CD4-positive, alpha-beta T cell treated with Interferon alpha-2 for 1 hour (primary cell): ENCODE data around the gene PRDM16.

ENCODE experiments used
- DNase-seq, 2 donors: peaks; one replicate each; pipeline ENCODE4 v3.0.0-alpha.2; 2020 to 2022

Gene PRDM16

DNA sequence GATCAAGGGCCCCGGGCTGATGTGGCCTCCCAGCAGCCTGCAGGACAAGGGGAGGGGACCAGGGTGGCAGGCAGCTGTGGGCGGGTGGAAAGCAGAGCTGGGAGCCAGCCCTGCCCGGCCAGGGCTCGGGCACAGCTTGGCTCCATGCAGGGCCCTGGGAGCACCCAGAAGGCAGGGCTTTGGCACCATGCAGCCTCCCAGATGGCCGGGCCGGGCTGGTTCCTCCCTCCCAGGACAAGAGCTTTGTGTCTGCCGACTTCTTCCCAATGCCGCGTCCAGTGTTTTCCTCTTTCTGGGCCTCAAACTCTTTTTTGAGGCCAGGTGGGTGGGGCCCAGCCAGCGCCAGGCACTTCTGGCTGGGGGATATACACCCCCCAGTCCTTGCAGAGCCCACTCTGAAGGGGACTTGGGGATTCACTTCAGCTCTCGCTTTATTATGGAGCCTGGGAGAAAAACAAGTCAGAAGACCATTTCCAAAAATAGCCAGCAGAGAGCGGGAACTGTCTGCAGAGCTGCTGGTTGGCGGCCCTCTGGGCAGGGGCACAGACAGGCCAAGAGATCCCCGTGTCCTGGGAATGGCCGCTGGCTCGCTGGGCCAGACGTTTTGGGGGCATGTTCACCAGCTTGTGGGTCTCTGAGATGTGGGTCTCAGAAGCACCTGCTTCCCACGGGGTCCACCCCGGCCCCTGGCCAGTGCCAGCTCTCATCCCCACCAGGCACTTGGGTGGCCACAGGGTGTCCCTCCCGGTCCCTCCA, 281.7 kb downstream of the PRDM16 start:
- no peak for DNase-seq

DNA sequence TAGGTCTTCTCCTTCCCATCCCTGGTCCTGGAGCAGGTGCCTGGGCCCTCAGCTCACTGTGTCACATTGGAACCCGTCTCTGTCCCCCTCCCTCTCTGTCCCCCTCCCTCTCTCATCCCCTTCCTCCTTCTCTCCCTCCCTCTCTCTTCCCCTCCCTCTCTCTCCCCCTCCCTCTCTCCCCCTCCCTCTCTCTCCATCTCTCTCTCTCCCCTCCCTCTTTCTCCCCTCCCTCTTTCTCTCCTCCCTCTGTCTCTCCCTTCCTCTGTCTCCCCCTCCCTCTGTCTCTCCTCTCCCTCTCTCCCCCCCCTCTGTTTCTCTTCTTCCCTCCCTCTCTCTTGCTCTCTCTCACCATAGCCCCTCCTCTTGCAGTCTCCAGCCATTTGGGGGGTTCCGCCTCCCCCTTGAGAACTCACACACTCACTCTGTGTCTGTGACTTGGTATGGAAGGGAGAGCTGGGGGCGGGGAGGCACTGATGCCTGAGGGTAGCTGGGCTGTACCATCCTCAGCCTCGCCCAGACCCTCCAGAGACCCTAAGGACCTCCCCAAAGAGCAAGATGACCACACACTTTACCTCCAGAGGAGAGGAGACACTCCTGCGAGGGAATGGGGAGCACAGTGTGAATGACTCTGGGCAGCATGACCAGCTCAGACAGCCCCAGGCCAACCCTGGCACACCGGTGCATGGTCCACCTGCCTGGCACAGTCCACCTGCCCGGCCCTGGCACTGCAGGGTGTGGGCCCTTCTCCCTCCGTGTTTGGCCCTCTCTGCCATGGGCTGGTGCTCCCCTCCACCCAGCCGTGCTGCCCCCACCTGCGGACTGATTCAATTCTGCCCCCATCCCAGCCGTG, 282.7 kb downstream of the PRDM16 start:
- no peak for DNase-seq

DNA sequence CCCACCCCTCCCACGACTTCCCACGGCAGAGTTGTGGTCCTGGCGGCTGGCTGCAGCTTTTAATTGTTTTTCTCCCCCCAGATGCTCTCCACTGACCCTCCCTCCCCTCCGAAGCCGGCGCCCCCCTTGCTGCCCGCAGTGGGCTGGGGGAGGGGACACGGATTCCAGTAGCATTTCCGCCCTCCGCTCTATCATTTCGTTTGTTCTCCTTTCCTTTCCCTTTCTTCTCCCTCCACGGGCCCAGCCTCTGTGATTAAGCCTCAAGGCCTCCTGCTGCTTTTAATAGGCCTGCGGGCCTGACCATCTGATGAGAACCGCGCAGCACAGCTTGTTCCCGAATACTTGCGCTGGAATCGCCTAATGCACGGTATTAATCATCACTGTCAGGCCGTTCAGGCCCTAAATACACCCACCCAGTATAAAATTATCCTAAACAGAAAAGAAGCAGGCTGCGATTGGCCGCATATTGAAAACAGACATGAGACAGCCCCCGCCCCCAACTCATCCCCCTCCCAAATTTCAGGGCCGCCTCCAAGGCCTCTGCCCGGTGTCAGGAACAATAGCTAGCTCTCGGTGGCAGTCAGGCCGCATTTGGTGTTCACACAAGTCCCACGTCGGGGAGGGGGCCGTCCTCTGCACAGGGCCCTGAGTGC, 283.4 kb downstream of the PRDM16 start:
- no peak for DNase-seq

DNA sequence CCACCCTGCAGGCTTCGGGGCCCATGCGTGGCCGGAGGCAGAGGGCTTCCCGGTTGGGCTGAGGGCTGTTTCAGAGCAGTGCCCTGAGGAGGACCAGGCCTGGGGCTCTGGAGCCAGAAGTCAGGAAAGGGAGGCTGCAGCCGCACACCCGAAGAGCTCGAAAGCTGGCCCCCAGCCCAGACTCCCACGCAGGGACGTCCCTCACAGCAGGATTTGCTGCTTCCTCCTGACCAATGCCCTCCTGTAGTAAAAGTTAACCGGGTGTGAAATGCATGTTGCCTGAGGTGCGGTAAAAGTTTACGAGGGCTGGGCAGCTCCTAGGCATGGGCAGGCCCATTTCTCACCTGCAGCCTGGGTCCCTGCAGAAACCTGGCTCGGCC, 283.9 kb downstream of the PRDM16 start:
- no peak for DNase-seq

DNA sequence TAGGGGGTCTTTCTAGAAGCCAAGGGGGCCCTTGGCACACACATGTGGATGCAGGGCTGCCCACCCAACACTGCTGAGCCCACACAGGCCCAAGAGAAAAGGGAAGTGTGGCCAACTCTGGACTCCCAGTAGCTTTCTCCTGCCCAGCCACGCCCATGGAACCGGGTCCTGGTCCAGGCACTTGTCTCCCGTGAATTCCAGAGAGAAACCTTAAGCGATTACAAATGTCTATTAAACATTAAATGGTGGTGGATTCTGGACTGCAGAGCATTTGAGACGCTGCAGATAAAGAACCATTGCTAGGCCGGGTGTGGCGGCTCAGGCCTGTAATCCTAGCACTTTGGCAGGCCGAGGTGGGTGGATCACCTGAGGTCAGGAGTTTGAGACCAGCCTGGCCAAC, 284.9 kb downstream of the PRDM16 start:
- DNase-seq = no peak

DNA sequence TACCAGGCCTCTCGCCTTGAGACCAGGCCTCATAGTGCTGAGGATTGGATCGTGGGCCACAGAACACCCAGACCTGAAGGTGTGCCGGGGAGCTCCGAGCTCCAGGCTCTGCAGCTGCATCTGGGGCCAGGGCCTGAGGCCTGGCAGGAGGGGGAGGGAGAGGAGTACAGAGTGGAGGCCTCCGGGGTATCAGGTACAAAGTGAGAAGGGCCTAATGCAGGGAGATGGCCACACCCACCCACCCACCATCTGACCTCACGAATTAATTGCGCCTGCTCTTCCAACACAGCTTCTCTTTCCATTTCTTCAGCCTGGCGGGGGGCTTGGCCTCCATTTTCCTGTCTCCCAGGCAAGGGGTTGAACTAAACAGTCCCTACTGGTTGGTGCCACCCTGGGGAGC, 286.1 kb downstream of the PRDM16 start:
- no peak for DNase-seq

DNA sequence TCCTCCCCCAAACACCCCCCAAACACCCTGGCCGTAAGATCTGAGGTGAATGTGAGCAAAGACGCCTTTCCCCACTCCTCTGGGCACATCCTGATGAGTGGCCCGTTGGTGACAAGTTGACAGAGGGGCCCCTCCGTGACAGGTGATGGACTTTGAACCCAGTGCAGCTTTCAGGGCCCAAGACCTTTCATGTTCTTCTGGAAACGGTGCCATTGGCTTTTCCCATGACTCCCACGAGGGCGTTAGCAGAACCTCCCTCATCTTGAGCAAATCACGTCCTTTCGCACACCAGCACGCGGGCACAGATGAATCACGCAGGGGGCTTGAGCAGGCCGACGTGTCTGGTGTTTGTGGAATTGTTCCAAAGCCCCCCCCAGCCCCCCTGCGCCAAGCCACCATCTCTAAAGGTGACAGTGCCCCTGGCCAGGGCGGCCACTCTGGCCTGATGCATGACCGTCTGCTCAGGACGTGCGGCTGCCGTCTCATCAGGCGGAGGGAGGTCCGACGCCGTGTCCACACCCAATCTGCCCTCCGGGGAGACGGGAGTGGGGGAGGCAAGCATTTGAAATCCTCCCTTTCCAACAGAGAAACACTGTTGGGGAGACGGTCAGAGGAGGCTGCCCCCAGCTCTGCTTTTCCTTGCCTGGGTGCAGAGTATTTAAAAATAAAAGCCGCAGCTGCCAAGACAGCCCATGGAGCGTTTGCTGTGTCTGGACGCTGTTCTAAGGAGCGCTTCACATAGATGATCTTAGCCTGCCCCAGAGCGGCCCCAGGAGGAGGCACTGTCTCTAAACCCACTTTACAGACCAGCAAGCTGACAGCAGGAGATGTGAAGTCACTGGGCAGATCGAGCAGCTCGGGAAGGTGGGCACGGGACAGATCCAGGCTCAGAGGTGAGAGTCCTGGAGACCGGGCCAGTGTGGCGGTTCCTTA, 287.2 kb downstream of the PRDM16 start:
- no peak for DNase-seq

DNA sequence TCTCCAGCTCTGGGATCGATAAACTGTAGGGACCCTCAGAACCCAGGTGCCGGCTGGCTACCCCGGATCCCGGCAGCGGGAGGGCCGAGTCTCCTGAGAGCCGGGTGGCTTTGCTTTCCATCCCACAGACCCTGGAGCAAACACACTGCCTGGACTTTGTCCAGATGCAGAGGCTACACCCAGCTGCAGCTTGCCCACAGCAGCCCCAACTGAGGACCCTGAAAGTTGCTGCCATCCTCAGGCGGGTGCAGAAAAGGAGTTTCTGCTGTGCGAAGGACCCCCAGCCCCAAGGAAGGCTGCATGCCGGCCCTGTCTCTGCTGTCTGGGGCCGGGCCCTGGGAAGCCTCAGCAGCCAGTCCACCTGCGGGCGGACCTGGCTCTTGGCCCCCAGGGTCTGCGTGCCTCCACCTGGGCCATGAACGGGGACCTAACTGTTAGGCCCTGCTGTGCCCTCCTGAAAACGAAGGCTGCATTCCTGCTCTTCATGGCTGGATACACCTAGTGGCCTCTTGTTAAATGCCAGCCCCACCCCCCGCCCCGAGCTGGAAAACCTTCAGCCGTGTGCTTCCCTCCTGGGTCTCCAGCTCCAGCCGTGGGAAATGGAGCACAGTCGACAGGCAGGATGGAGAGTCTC, 287.9 kb downstream of the PRDM16 start:
- DNase-seq = no peak

DNA sequence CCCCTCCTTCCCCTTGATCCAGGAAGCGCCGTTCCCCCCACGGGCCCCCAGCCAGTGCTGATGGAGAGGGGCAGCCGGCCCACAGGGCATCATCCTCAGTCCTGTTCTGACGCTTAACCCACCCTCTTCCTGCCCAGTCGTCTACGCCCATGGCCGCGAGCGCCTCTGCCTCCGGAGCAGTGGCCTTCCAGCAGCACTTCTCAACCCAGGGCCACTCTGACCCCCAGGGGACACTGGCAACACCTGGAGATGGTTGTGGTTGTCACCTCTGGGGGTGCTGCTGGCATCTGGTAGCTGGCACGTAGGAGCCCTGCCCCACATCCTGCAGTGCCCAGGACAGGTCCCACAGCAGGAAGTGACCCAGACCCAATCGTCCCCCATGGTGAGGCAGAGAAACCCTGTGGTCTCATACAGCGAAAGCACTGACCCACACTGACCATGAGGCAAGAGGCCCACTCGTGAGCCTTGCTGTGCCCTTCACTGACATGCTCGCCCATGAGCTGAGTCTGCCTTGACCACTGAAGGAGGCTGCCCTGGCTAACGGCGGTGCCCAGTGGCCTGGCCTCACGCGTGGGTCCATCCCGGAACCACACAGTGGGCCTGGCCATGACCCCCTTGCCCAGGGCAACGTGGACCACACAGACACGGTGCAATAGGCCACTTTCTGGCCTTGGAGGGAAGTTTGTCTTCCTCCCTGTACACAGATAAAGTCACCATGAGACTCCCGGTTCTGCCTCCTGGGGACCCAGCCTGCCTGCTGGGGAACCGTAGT, 288.7 kb downstream of the PRDM16 start:
- DNase-seq = no peak

DNA sequence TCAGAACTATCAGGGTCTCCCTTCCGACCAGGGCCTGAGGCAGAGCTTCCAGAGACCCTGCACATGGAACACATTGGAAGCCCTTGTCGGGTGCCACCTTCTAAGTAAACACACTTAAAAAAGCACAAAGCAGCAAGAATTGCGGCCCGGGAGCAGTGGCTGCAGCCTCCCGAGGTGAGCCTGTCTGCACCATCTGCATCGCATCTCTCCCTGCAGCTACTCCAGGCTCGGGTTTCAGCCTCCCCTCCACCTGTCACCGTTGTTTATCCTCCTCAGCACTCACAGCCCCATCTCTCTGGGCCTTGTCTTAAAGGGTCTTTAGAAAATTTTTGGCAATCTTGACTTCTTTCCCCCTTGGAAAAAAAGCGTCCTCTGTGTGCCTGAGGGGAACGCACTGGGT, 290.3 kb downstream of the PRDM16 start:
- no peak for DNase-seq

DNA sequence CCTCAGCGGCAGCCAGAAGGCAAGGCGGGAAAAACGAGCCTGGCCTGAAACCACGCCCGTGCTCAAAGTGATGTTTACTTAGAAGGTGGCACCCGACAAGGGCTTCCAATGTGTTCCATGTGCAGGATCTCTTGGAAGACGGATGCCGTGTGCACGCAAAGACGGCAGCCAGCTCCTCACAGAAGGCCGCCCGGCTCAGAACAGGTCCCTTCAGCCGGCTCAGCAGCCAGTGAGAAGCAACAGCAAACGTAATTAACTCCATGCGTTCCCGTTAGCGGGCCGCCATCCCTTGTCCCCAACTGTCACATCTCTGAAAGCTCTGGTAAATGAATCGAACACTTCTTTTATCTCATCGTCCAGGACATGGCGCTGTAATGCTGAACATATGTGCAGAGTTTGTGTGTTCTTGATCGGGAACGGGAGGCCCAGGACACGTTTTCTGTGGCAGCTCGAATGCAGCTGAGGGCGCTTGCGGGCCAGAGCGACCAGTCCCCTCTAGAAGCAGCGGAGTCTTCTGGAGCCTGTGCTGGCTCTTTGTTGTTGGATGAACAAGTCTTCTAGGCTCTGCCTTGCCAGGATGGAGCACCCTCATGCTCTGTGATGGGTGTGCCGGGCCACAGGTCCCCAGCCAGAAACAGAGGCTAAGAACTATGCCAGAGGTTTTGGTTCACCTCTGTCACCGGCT, 290.9 kb downstream of the PRDM16 start:
- DNase-seq = no peak

DNA sequence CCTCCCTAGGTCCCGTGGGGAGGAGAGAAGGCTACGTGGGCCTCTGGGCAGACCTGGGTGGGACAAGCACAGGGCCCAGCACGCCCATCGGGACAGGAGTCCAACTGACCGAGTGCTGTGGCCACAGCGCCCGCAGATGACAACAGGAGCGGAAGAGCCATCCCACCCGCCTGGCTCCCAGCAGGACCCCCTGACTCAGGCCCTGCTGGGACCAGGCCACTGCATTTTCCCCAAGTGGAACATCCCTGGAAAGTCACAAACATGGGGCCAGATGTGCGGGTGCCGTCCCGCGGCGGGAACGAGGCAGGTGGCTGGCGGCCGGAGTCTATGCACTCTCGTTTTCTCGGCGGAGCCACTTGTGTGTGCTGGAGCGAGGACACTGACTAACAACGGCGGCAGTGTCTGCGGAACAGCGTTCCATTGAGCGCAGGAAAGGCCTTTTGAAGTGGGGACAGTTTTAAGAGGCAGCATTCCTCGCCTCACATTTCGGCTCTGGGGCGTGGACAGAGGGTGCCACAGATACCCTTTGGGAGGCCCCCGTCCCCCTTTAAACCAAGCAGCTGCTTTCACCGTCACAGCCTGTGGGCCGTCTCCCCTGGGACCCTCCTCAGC, 291.7 kb downstream of the PRDM16 start:
- DNase-seq = no peak

DNA sequence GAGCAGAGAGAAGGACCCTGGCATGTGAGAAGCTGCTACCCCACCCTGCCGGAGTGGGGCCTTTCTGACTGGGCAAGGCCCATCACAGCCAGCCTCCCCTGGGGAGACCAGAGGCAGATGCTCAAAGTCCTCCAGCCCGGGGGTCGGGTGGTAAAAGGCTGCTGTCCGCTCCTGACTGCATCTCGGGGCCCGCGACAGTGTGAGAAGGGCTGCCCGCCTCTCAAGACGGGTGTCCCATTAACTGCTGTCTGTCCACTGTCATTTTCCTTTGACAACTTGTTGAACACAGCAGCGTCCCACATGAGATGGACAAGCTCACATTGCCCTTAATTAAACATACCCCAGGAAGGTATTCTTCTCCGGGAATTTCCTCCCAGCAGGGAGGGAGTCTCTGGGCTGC, 294.0 kb downstream of the PRDM16 start:
- no peak for DNase-seq

DNA sequence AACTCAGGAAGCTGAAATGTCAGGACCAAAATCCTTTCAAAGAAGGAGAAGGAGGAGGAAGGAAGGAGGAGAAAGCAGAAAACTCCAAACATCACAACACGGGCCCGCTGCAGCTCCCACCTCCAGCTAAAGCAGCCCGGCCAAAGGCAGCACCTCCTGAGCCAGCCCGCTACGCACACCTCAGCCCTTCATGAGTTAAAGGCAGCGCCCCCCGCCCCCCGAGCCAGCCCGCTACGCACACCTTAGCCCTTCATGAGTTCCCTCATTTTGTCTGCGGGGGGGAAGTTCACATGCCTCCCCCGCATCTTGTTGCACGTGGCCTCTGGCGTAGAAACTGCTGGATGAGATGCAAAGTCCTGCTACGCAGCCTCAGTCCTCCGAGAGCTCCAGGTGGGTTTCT, 294.8 kb downstream of the PRDM16 start:
- DNase-seq = no peak

DNA sequence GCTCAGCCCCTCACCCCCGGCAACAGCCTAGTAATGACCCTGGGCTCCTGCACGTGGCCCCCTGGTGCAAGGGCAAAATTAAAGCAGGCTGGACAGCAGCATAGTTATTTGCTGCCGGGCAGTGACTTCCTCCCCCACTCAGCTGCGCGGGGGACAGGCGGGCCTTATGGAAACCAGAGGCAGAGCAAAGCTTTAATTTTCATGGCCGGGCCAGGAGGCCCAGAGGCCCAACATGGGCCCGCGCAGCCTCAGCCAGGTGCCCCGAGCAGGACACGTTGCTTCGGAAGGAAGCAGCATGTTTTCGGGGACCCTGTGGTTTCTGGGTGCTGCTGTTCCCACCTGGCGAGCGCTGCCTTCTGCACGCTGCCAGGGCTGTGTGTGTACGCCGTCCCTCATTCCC, 295.5 kb downstream of the PRDM16 start:
- no peak for DNase-seq

DNA sequence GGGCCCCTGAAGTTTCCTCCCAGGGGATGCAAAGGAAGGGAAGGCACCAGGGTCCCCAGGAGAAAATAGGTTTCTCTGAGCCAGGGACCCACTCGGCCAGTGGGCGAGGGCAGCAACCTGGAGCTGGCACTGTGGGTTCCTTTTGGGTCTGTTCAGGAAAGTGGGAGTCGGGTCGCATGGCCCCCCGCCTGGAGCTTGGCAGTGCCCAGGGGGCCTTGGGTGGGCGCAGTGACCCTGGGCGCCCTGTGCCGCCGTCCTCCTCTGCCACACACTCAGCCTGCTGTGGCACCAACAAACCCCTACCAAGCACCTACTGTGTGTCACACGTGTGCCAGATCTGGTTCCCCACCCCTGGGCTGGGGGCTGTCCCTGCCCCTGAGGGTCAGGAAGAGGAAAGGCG, 296.0 kb downstream of the PRDM16 start:
- DNase-seq = no peak

DNA sequence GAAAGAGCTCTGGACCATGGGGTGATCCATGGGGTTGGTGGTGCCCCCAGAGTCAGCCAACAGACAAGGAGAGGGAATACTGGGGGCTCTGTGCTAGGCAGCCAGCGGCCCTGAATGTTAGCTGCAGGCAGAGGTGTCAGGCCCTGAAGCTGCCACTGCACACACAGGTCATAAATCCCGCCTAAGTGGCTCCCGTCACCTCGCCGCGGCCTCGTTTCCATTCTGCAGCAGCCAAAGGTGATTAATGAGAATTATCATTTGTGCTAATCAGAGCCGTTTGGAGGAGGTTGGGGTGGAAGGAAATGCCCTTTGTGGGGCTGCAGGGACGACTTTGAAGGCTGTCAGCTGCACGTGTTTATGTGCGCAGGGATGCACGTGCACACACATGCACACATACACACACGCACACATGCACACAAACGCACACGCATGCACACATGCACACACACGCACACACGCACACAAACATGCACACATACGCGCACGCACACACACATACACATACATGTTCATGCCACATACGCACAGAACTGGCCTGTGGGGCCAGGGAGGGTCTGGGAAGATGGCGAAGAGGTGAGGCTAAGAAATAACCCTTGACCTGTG, 296.6 kb downstream of the PRDM16 start:
- no peak for DNase-seq

DNA sequence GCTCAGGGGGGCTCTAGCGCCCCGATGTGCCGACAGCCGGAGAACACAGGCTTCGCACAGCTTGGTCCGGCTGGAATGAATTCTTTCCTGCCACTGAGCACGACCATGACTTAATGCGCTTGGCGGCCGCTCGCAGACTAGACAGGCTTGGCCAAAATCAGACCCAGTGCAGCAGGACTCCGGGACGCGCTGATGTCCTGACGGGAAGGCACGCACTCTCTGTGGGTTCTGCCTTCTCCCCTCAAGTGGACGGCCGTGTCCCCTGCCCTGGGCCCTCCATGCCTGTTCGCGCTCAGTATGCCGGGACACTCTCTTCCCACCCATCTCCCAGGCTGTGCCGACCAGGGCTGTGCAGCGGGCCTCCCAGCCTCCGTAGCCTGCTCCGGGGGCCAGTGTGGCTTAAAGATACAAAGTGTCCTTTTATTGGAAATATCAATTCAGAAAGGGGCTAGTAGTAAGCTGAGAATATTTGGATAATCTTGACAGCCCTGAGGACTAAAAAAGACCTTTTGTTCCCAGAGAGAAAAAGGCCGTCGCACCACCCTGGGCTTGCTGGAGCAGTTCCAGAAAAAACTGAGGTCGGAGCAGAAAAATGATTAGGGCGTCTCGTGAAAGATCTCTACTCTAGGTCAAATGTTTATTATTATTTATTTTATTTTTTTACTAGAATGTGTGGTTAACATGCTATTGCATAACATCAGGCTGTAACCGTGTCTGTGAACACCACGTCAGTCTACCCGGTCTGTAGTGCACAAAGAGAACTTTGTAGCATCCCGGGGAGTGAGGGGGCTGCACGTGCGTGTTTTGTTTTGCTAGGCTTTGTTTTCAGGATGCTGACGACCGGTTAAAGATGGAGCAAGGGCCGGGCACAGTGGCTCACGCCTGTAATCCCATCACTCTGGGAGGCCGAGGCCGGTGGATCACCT, 297.4 kb downstream of the PRDM16 start:
- no peak for DNase-seq

DNA sequence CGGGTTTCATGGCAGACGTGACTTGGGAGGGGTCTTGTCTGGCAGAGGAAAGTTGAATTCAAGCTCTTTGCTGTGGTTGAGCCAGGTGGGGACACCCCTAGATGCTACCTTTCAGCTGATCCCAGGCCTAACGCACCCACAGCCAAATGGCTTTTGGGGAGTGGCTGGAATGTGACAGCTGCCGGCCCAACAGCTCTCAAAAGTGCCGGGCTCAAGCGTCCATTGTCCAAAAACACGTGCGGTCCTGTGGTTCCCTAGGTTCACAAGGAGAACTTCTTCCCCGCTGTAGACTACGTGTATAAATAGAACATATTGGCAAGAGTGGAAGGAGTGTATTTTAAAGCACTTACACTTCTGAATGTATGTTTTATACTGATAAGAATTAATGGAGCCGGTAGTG, 298.4 kb downstream of the PRDM16 start:
- DNase-seq = no peak
